Right lobe of liver (tissue), 4 donors: ENCODE measurements around the gene PRB2.

Experiments
- POLR2A ChIP-seq: fragments of 450-650 bp; IDR thresholded peaks from one replicate; pipeline ENCODE4 v1.6.1; 2017; ENCODE audit warnings: antibody characterized with exemption, mild to moderate bottlenecking
- TF ChIP-seq, protein P1 (sequence below), 4 donors: fragments of 200-600 bp in 3 of 4; fragments of 450-650 bp in 1 of 4; IDR thresholded peaks; one replicate each; pipeline versions ENCODE4 v1.5.1 to v1.8.0; 2016 to 2022; ENCODE audit warnings: antibody characterized with exemption in 4 of 4, mild to moderate bottlenecking in 2 of 4
- donor health status: DM: no; HTN: no; CAD: no.
- donor health status: DM: no; HTN: no; CAD: no.
- donor health status: DM: no; HTN: yes; CAD: no.

DNA sequence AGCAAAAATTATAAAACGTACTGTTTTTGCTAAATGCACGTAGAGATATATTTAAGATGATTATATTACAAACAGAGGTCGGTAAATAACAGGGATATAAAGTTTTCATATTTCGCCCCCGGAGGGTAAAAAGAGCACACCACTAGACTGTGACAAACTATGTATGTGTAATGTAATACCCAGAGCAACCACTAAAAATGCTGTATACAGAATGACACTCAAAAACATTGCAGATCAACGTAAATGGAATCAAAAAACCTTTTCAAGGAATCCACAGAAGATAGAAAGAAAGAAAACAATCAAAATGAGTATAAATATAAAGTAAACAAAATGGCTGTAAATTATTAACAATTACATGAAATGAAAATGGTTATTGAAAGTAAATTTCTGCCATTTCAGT is 47.6 kb downstream of the PRB2 start:
- TF ChIP-seq, protein P1, sequence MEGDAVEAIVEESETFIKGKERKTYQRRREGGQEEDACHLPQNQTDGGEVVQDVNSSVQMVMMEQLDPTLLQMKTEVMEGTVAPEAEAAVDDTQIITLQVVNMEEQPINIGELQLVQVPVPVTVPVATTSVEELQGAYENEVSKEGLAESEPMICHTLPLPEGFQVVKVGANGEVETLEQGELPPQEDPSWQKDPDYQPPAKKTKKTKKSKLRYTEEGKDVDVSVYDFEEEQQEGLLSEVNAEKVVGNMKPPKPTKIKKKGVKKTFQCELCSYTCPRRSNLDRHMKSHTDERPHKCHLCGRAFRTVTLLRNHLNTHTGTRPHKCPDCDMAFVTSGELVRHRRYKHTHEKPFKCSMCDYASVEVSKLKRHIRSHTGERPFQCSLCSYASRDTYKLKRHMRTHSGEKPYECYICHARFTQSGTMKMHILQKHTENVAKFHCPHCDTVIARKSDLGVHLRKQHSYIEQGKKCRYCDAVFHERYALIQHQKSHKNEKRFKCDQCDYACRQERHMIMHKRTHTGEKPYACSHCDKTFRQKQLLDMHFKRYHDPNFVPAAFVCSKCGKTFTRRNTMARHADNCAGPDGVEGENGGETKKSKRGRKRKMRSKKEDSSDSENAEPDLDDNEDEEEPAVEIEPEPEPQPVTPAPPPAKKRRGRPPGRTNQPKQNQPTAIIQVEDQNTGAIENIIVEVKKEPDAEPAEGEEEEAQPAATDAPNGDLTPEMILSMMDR (IDR thresholded peaks at IDR 0.05): peak in 1 of 4 donors; percentile 3
- no peak for TF ChIP-seq POLR2A
